Fibroblast of lung (primary cell): ENCODE results near the gene DENND4A. TPM values are rescaled to one million over a fixed set of nuclear protein-coding genes. Genes with fewer than 3 reads are reported as not detected.

Source experiments
- DNase-seq, 2 donors: peaks; one replicate each; pipeline versions ENCODE4 v3.0.0 to v3.0.0-alpha.2; 2010; ENCODE audit warnings: low read depth in 2 of 2
- H2AFZ ChIP-seq: 2 replicates; pipeline ENCODE4 v1.5.1; 2012; ENCODE audit warnings: low read length, control low read depth, inconsistent platforms
- H3K27ac ChIP-seq: 2 replicates; pipeline ENCODE4 v1.5.1; 2011; ENCODE audit warnings: low read length, control low read depth; ENCODE audit not compliant: insufficient read depth
- H3K27me3 ChIP-seq: 2 replicates; pipeline ENCODE4 v1.5.1; 2011; ENCODE audit warnings: mild to moderate bottlenecking, low read length; ENCODE audit not compliant: control insufficient read depth, insufficient read depth
- H3K36me3 ChIP-seq: 2 replicates; pipeline ENCODE4 v1.5.1; 2011; ENCODE audit warnings: low read length; ENCODE audit not compliant: control insufficient read depth, insufficient read depth
- H3K4me1 ChIP-seq: 2 replicates; pipeline ENCODE4 v1.5.1; 2011; ENCODE audit warnings: low read length; ENCODE audit not compliant: control insufficient read depth, insufficient read depth; ENCODE audit errors: extremely low read depth
- H3K4me2 ChIP-seq: 2 replicates; pipeline ENCODE4 v1.5.1; 2011; ENCODE audit warnings: low read length, control low read depth; ENCODE audit not compliant: insufficient read depth; ENCODE audit errors: extremely low read depth
- H3K4me3 ChIP-seq, 4 experiments: fragments of 200-600 bp in 1 of 4; sonication (generic) in 1 of 4; replicated peaks in 1 of 4; 2 replicates each; pipeline ENCODE4 v1.5.1; 2011 to 2016; ENCODE audit warnings: low read length in 4 of 4, low read depth in 3 of 4, mild to moderate bottlenecking in 3 of 4, control low read depth in 2 of 4, inconsistent platforms in 1 of 4, mixed read lengths in 1 of 4; ENCODE audit not compliant: insufficient read depth in 1 of 4; ENCODE audit errors: control extremely low read depth in 1 of 4
- H3K79me2 ChIP-seq: 2 replicates; pipeline ENCODE4 v1.5.1; 2012; ENCODE audit warnings: mild to moderate bottlenecking, low read length, inconsistent platforms; ENCODE audit not compliant: control insufficient read depth, insufficient read depth
- H3K9ac ChIP-seq: 2 replicates; pipeline ENCODE4 v1.5.1; 2011; ENCODE audit warnings: mild to moderate bottlenecking, low read length, control low read depth; ENCODE audit not compliant: insufficient read depth
- H3K9me3 ChIP-seq: 2 replicates; pipeline ENCODE4 v1.5.1; 2012; ENCODE audit warnings: low read depth, low read length; ENCODE audit not compliant: control insufficient read depth, insufficient read depth
- H4K20me1 ChIP-seq: 2 replicates; pipeline ENCODE4 v1.5.1; 2011; ENCODE audit warnings: low read length; ENCODE audit not compliant: control insufficient read depth, insufficient read depth; ENCODE audit errors: extremely low read depth
- EZH2 ChIP-seq: IDR thresholded peaks from 2 replicates; pipeline ENCODE4 v1.5.1; 2012; ENCODE audit warnings: low read length, control low read depth, mild to moderate bottlenecking; ENCODE audit errors: missing control alignments
- polyA plus RNA-seq, 2 donors: library from polyadenylated mRNA; depleted of rRNA in 1 of 2; stranded (reverse) in 1 of 2; unstranded in 1 of 2; fragments of >200 nt; gene quantifications; 2 replicates each; pipeline ENCODE4 v1.2.1, GENCODE V29; 2011 to 2012; ENCODE audit warnings: missing spikeins in 1 of 2
- total RNA-seq: library from RNA; depleted of rRNA; stranded (reverse); fragments of >200 nt; gene quantifications from 2 replicates; pipeline ENCODE4 v1.2.1, GENCODE V29; 2014
- TF ChIP-seq, protein P1 (sequence below), 2 donors: IDR thresholded peaks in 1 of 2; conservative IDR thresholded peaks in 1 of 2; 1 replicate in 1 of 2; 2 replicates in 1 of 2; pipeline ENCODE4 v1.5.1; 2011 to 2012; ENCODE audit warnings: low read length in 2 of 2, control low read depth in 1 of 2, inconsistent platforms in 1 of 2, low read depth in 1 of 2, mild to moderate bottlenecking in 1 of 2

Gene DENND4A
- total and polyA plus RNA-seq, 2 donors (not counting 1 experiment from before 2014, with no cell fraction given): 16.7 to 30.6 TPM

DNA sequence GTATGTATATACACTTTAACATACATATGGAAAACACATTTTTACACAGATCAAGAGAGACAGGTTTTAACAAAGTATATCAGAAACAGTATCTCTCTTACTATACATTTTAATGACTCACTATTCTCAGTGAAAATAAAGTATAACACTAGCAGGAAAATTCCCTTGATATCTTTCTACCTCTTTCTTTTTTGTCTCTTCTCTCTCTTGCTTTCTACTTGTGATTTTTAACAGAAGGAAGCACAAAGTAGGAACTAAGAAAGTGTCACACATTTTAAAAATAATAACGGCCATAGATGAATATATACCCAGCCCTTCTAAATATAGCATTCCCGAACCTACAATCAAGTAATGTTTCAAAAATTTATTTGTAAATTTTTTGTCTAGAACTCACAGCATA lies 4.8 kb downstream of the DENND4A start:
- no peaks in the 10 kb centered on the region for H4K20me1 ChIP-seq
- peaks cover 32% of the 10 kb centered on the region for H3K79me2 ChIP-seq
- no peak overlapping the region for H3K4me3 ChIP-seq
- H3K4me2 ChIP-seq: peak overlapping the region; percentile 83
- DNase-seq: no peak
- H3K9me3 ChIP-seq: no peaks in the 10 kb centered on the region
- TF ChIP-seq EZH2: no peak
- TF ChIP-seq, protein P1, sequence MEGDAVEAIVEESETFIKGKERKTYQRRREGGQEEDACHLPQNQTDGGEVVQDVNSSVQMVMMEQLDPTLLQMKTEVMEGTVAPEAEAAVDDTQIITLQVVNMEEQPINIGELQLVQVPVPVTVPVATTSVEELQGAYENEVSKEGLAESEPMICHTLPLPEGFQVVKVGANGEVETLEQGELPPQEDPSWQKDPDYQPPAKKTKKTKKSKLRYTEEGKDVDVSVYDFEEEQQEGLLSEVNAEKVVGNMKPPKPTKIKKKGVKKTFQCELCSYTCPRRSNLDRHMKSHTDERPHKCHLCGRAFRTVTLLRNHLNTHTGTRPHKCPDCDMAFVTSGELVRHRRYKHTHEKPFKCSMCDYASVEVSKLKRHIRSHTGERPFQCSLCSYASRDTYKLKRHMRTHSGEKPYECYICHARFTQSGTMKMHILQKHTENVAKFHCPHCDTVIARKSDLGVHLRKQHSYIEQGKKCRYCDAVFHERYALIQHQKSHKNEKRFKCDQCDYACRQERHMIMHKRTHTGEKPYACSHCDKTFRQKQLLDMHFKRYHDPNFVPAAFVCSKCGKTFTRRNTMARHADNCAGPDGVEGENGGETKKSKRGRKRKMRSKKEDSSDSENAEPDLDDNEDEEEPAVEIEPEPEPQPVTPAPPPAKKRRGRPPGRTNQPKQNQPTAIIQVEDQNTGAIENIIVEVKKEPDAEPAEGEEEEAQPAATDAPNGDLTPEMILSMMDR (conservative IDR thresholded peaks at IDR 0.05 in 1 of 2, IDR thresholded peaks at IDR 0.05 in 1 of 2; ENCODE audit: low read depth in 1 of 2, low read length in 2 of 2): no peak
- H3K27me3 ChIP-seq: no peaks in the 10 kb centered on the region
- H3K27ac ChIP-seq: peak overlapping the region; percentile 44
- no peak overlapping the region for H2AFZ ChIP-seq
- H3K4me1 ChIP-seq: peaks cover 4% of the 10 kb centered on the region
- no peaks in the 10 kb centered on the region for H3K36me3 ChIP-seq
- H3K9ac ChIP-seq: no peak overlapping the region

DNA sequence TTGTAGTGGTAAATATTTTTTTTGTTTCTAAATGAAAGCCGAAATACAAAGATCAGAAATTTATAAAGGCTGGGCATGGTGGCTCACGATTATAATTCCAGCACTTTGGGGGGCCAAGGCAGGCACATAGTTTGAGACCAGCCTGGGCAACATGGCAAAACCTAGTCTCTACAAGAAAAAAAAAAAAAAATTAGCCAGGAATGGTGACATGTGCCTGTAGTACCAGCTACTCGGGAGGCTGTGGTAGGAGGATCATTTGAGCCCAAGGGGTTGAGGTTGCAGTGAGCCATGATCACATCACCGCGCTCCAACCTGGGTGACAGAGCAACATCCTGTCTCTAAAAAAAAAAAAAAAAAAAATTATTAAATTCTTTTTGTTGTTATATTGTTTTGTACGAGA lies 6.9 kb downstream of the DENND4A start:
- Histone ChIP-seq H2AFZ (no peak overlapping the region), H3K4me1 (peaks cover 4% of the 10 kb centered on the region), H4K20me1 (no peaks in the 10 kb centered on the region), H3K4me3 (no peak overlapping the region), H3K9me3 (no peaks in the 10 kb centered on the region), H3K79me2 (peaks cover 19% of the 10 kb centered on the region), H3K36me3 (no peaks in the 10 kb centered on the region), H3K4me2 (no peak overlapping the region), H3K9ac (no peak overlapping the region), H3K27me3 (no peaks in the 10 kb centered on the region), H3K27ac (no peak overlapping the region)
- DNase-seq: no peak
- TF ChIP-seq EZH2: no peak
- TF ChIP-seq, protein P1 (conservative IDR thresholded peaks at IDR 0.05 in 1 of 2, IDR thresholded peaks at IDR 0.05 in 1 of 2; ENCODE audit: low read depth in 1 of 2, low read length in 2 of 2): no peak

DNA sequence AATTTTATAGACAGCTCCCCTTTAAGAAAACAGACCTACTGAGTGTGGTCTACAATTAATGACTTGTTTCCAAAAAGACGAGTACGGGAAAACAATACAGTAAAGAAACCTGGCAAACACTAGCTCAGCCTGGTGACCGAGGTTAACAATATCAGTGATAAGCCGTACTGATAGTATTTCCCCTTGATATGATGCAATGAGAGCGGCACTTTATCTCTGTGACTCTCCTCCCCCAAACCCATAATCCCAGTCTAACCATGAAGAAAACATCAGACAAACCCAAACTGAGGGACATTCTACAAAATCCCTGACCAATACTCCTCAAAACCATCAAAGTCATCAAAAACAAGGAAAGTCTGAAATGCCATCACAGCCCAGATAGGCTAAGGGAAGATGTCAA lies 8.2 kb downstream of the DENND4A start:
- Histone ChIP-seq H3K27me3 (no peaks in the 10 kb centered on the region), H3K4me3 (no peak overlapping the region), H4K20me1 (no peaks in the 10 kb centered on the region), H3K4me1 (peaks cover 4% of the 10 kb centered on the region), H3K9ac (no peak overlapping the region), H3K27ac (no peak overlapping the region), H2AFZ (no peak overlapping the region), H3K36me3 (no peaks in the 10 kb centered on the region), H3K9me3 (no peaks in the 10 kb centered on the region), H3K79me2 (peaks cover 9% of the 10 kb centered on the region), H3K4me2 (no peak overlapping the region)
- TF ChIP-seq, protein P1 (conservative IDR thresholded peaks at IDR 0.05 in 1 of 2, IDR thresholded peaks at IDR 0.05 in 1 of 2; ENCODE audit: low read depth in 1 of 2, low read length in 2 of 2): no peak
- no peak for TF ChIP-seq EZH2
- DNase-seq: no peak
